ENCODE measurements around the gene DGAT2.

DNA sequence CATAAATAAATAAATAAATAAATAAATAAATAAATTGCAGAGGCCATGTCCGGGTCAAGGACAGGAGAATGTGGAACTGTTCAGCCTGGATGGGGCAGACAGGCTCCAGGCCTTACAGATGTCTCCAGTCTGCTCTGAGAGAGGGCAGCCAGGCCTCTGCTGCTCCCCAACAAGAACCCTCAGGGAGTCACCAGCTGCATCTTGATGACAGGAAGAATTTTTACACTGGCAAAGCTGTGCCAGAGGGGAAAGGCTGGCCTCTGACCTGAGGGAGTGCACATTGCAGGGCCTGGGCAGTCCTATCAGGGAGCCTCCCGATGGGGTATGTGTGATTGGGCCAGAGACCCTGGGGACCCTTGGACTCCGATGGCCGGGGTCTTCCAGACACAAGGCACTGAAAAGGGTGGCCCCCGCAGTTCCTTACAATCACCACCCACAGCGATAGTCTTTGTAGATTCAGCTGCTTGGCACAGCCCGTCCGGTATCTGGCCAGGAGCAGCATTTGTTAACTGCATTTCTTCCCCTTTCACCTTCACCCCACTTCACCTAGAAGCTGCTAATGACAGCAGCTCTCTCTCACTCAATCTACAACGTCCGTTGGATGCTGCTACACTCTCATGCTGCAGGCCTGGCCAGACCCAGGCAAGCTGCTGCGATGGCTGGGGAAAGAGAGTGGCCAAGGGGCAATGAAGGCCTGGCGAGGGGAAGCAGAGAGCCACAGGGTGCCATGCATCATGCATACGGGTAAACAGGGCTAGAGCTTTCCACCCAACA lies 42.8 kb upstream of the DGAT2 start:
- TF ChIP-seq, protein P1, sequence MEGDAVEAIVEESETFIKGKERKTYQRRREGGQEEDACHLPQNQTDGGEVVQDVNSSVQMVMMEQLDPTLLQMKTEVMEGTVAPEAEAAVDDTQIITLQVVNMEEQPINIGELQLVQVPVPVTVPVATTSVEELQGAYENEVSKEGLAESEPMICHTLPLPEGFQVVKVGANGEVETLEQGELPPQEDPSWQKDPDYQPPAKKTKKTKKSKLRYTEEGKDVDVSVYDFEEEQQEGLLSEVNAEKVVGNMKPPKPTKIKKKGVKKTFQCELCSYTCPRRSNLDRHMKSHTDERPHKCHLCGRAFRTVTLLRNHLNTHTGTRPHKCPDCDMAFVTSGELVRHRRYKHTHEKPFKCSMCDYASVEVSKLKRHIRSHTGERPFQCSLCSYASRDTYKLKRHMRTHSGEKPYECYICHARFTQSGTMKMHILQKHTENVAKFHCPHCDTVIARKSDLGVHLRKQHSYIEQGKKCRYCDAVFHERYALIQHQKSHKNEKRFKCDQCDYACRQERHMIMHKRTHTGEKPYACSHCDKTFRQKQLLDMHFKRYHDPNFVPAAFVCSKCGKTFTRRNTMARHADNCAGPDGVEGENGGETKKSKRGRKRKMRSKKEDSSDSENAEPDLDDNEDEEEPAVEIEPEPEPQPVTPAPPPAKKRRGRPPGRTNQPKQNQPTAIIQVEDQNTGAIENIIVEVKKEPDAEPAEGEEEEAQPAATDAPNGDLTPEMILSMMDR (IDR thresholded peaks at IDR 0.05) = no peak
- no peak for TF ChIP-seq EZH2phosphoT487 (IDR thresholded peaks at IDR 0.05)

Data from neural progenitor cell (in vitro differentiated cells).